Measurements from ENCODE around the gene HAUS2.
"Not testable (repeated sequence)": the region's sequence is repeated elsewhere in the genome, so short reads cannot be mapped to it uniquely, and the experiment has no call there.

The HAUS2 gene

DNA sequence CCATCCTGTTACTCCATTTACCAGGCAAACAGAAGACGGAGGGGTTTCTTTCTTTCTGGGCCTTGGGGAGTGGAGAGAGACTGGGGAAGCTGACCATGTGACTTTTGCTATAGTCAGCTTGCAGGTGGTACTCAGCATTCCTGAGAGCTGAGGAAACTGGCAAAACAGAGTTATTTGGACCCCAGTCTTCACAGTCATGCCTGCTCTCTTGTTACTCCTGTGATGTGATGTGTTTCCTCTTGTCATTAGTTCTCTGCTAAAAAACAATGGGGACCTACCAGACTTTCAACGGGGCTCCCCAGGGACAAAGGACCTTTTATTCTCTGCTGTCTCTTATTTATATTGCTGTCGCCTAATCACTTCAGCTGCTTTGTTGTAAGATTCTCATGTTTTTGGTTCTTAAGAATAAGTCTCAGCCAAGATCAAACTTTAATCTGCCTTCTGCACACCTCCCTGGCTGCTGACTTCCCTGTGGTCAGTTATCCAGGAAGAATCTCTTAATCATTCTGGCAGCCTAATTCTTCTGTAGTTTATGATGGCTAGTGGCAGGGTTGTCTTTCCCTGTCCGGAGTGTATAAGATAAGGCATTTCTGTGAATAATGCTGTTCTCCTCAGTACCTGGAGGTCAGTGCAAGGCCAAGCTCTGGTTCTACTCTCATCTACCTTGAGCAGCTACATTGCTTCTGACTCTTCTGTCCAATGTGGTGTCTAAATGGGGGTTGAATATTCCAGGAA, 35.6 kb downstream of the HAUS2 start:
- Mint-ChIP-seq H3K9me3 (no peaks in the 10 kb centered on the region), H3K36me3 (no peaks in the 10 kb centered on the region), H3K27ac (no peak overlapping the region), H3K4me1 (peaks cover 16% of the 10 kb centered on the region), H3K27me3 (no peaks in the 10 kb centered on the region), H3K4me3 (no peak overlapping the region)
- ATAC-seq (ENCODE audit: low read depth) (no peak), DNase-seq (ENCODE audit: low spot score in 2 of 2) (no peak)

DNA sequence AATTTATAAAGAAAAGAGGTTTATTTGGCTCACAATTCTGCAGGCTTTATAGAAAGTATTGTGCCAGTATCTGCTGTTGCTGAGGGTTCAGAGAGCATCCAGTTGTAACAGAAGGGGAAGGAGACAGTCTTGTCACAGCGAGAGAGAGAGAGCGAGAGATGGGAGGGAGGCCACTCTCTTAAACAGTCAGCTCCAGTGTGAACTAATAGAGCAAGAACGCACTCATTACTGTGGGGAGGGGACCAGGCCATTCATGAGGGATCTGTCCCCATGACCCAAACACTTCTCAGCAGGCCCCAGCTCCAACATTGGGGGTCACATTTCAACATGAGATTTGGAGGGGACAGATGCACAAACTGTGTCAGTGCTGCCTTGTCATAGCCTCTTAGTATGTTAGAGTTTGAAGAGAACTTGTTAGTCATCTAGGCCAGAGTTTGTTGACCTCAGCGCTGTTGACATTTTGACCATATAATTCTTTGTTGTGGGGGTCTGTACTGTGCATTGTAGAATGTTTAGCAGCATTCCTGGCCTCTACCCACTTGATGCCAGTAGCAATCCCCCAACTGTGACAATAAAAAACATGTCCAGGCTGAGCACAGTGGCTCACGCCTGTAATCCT, 42.1 kb downstream of the HAUS2 start:
- no peak for DNase-seq (ENCODE audit: low spot score in 2 of 2)
- Mint-ChIP-seq H3K36me3 (peaks cover 2% of the 10 kb centered on the region), H3K27me3 (no peaks in the 10 kb centered on the region), H3K27ac (no peak overlapping the region), H3K9me3 (no peaks in the 10 kb centered on the region), H3K4me3 (no peak overlapping the region), H3K4me1 (no peaks in the 10 kb centered on the region)
- ATAC-seq (ENCODE audit: low read depth), result no peak

DNA sequence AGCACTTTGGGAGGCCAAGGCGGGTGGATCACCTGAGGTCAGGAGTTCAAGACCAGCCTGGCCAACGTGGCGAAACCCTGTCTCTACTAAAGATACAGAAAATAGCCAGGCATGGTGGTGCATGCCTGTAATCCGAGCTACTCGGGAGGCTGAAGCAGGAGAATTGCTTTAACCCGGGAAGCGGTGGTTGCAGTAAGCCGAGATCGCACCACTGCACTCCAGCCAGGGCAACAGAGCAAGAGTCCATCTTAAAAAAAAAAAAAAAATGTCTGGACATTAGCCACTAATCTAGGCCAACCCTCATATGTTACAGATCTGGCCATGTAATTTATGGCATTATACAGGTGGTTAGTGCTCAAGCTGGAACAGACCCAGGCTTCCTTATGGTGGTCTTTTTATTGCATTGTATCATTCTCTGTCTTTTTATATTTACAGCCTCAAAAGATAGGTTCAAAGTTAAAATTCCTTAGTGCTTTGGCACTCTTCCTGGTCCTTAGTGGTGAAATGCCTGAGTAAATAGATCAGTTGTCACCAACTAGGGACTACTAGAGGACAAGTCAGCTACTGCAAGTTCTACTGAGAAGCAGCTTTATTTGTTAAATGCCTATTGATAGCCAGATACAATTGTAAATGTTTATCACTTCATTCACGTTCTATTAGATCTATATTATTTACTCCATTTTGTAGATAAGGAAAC, 42.7 kb downstream of the HAUS2 start:
- no peak for ATAC-seq (ENCODE audit: low read depth)
- no peak for DNase-seq (ENCODE audit: low spot score in 2 of 2)
- Mint-ChIP-seq H3K27ac (no peak overlapping the region), H3K27me3 (no peaks in the 10 kb centered on the region), H3K4me3 (no peak overlapping the region), H3K9me3 (no peaks in the 10 kb centered on the region), H3K4me1 (no peaks in the 10 kb centered on the region), H3K36me3 (peaks cover 2% of the 10 kb centered on the region)

DNA sequence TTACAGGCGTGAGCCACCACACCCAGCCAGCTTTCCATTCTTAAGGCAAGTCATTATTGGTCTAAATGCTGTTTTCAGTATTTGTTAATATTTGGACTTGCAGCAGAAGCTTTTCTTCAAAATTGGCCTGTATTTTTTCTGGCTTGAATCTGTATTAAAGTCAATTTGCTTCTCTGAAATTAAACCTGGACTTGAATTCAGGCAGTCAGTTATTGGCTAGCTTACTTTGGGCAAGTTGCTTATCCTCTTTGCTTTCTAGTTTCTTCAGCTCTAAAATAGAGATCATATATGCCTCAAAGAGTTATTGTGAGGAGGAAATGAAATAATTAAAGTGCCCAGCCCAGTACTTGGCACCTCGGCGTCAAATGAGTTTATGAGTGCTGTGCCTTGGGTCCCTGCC, 44.1 kb downstream of the HAUS2 start:
- ATAC-seq (ENCODE audit: low read depth), result no peak
- no peaks in the 10 kb centered on the region for H3K9me3 Mint-ChIP-seq
- H3K27me3 Mint-ChIP-seq, result no peaks in the 10 kb centered on the region
- no peak overlapping the region for H3K4me3 Mint-ChIP-seq
- peaks cover 2% of the 10 kb centered on the region for H3K36me3 Mint-ChIP-seq
- no peak for DNase-seq (ENCODE audit: low spot score in 2 of 2)
- no peaks in the 10 kb centered on the region for H3K4me1 Mint-ChIP-seq
- no peak overlapping the region for H3K27ac Mint-ChIP-seq

DNA sequence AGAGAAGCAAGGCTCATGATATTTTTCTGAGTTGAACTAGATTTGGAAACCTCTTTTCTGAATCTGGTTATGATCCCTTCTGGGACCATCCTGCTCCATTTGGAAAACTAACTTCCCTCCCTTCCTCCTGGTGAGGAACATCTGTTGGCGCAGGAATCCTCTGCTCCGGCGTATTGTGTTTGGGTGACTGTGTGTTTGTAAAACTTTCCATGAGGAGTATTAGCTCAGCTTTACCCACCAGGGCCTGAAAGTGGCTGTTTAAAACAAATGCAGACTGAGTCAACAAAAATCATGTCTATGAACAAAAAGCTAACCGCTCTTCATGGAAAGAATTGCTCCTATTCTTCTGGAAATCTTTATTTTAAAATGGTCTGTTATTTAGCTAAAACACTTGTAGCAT, 44.5 kb downstream of the HAUS2 start:
- no peaks in the 10 kb centered on the region for H3K9me3 Mint-ChIP-seq
- no peaks in the 10 kb centered on the region for H3K4me1 Mint-ChIP-seq
- H3K27me3 Mint-ChIP-seq, result no peaks in the 10 kb centered on the region
- DNase-seq (ENCODE audit: low spot score in 2 of 2), result no peak
- no peak overlapping the region for H3K27ac Mint-ChIP-seq
- peaks cover 2% of the 10 kb centered on the region for H3K36me3 Mint-ChIP-seq
- H3K4me3 Mint-ChIP-seq, result no peak overlapping the region
- ATAC-seq (ENCODE audit: low read depth), result no peak

DNA sequence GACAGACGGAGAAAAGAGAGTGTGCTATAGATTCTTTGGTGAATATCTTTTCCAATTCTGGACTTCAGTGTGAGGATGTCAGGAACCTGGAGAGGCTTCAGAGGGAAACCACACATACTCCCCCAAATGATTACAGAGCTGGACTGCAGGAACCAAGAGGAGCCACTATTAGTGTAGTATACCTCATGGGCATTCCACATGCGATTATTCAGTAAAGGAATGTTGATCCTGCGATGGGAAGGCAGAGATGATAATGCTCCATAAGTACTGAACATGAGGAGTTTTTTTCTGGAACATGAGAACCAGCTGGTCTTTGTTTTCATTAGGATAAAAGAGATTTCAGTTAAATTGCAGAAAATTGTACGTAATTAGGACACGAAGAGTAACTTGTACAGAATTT, 45.5 kb downstream of the HAUS2 start:
- Mint-ChIP-seq H3K36me3 (peaks cover 2% of the 10 kb centered on the region), H3K27me3 (no peaks in the 10 kb centered on the region), H3K4me3 (no peak overlapping the region), H3K9me3 (no peaks in the 10 kb centered on the region), H3K4me1 (no peaks in the 10 kb centered on the region), H3K27ac (no peak overlapping the region)
- ATAC-seq (ENCODE audit: low read depth), result no peak
- no peak for DNase-seq (ENCODE audit: low spot score in 2 of 2)

DNA sequence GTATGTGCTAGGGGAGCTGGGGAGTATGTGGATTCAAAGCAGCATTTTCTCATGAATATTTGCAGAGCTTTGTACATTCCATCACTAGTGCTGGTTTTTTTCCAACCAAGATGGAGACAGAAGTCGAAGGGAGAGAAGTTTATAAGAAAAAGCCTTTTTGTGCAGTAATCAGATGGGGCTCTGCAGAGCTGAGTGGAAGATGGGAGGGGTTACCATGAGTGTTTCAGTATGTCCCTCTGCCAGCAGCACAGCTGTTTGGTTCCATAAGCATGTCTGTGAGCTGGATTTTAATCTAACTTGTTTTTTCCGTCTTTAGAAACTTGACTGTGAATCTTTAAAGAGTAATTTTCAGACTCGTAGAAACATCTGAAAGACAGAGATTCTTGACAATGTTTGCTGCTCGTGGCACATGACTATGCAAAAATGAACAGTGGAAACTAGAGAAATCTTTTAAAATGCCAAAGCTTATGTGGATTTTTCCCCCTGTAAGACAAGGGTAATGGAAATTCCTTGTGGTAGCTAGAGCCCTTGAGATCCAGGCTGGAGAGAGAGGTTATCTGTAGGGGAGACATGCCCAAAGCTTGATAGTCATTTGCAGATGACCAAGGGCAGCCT, 47.1 kb downstream of the HAUS2 start:
- Mint-ChIP-seq H3K4me3 (no peak overlapping the region), H3K9me3 (no peaks in the 10 kb centered on the region), H3K36me3 (peaks cover 9% of the 10 kb centered on the region), H3K27me3 (no peaks in the 10 kb centered on the region), H3K4me1 (no peaks in the 10 kb centered on the region), H3K27ac (no peak overlapping the region)
- DNase-seq (ENCODE audit: low spot score in 2 of 2) (no peak), ATAC-seq (ENCODE audit: low read depth) (no peak)

DNA sequence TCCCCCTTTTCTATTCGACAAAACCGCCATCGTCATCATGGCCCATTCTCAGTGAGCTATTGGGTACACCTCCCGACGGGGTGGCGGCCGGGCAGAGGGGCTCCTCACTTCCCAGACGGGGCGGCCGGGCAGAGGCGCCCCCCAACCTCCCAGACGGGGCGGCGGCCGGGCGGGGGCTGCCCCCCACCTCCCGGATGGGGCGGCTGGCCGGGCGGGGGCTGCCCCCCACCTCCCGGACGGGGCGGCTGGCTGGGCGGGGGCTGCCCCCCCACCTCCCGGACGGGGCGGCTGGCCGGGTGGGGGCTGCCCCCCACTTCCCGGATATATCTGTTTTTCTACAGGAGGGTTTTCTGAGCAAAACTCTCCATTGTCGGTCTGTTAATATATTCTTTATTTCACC, 52.7 kb downstream of the HAUS2 start:
- DNase-seq (ENCODE audit: low spot score in 2 of 2); H3K9me3 Mint-ChIP-seq; H3K27me3 Mint-ChIP-seq; H3K27ac Mint-ChIP-seq; H3K4me3 Mint-ChIP-seq; ATAC-seq (ENCODE audit: low read depth): not testable (repeated sequence)
- peaks cover 10% of the 10 kb centered on the region for H3K36me3 Mint-ChIP-seq
- peaks cover 15% of the 10 kb centered on the region for H3K4me1 Mint-ChIP-seq

DNA sequence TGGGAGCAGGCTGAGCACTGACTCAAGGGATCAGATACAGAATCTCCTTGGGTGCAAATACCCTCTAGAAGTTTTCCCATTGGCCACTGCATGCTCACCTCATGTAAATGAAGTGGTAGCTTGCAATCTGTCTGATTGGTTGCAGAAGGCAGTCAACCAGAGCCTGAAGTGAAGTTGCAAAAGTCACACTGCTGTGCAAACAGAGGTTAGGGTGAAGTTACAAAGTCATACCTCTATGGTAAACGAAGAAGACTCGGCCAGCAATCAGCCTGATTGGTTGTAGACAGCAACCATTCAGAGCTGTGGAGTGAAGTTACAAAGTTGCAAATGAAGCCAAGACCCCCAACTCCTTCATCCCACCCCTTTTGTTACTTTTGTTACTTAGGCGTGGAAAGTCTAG, 53.9 kb downstream of the HAUS2 start:
- Mint-ChIP-seq H3K27ac (no peak overlapping the region), H3K9me3 (no peaks in the 10 kb centered on the region), H3K36me3 (peaks cover 10% of the 10 kb centered on the region), H3K4me1 (peaks cover 15% of the 10 kb centered on the region), H3K27me3 (no peaks in the 10 kb centered on the region), H3K4me3 (no peak overlapping the region)
- ATAC-seq (ENCODE audit: low read depth) (no peak), DNase-seq (ENCODE audit: low spot score in 2 of 2) (no peak)

DNA sequence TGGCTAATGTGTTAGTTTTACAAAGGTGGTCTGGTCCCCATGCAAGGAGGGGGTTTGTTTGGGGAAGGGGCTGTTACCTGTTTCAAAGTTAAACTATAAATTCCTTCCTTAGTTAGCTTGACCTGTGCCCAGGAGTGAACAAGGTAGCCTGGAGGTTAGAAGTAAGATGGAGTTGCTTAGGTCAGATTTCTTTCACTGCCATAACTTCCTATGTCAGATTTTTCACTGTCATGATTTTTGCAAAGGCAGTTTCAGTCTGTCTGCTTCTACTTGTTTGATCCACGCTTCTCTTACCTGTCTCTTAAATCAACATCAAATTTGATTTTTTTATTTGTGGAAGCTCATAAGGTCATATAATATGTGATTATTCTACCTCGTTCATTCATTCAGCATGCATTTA, 55.3 kb downstream of the HAUS2 start:
- Mint-ChIP-seq H3K27ac (no peak overlapping the region), H3K4me3 (no peak overlapping the region), H3K27me3 (no peaks in the 10 kb centered on the region), H3K9me3 (no peaks in the 10 kb centered on the region), H3K36me3 (peaks cover 10% of the 10 kb centered on the region), H3K4me1 (peaks cover 26% of the 10 kb centered on the region)
- no peak for DNase-seq (ENCODE audit: low spot score in 2 of 2)
- ATAC-seq (ENCODE audit: low read depth), result no peak

DNA sequence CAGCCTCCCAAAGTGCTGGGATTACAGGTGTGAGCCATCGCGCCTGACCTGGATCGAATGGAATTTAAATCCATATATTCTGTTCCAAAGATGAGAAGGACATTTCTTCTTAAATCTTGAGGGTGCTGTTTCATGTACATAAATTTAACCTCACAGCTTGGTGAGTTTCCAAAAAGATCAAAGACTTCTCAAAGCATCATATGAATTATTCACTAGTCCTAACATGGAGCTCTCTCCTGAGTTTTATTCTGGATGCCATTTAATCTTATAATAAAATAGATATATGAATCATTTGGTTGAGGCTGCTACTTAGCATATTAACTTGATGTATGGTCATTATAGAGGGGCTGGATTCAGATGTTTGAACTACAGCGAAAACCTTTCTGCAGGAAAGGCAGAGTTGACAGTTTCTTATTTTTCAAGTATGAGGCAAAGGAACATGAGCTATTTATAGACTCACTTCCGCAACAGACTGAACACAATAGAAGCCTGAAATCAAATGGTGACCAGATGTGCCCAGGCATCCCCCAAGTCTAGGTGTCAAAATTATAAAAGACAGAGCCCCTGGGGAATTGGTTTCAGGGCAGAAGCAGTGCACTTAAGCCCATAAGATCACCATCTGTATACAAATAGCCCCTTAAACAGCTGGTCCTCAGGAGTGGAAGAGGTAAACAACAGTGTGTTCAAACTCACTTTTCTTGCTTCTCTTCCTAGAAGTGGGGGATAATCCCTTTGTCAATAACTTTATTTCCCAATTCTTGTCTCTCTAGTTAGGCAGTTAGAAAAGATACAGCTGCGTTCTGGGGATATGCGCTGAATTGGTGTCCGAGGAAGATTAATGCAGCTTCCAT, 56.5 kb downstream of the HAUS2 start:
- ATAC-seq (ENCODE audit: low read depth), result peak; percentile 43

DNA sequence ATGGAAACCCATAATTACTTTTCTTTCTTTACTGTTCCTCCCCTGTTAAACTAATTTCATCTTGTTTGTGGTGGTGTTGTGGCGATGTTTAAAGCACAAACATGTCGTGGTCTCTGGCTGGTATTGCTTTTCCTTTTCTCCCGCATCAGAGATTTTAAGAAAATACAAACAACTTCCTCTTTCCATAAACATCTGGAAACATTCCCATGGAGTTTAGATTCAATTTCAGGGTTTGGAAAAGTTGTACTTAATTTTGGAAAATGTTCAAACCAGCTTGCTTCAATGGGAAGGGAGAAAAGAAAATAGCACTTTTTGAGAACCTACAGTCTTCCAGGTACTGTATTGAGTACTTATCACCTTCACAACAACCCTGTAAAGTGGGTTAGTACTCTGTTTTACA, 57.2 kb downstream of the HAUS2 start:
- no peak for DNase-seq (ENCODE audit: low spot score in 2 of 2)
- Mint-ChIP-seq H3K36me3 (peaks cover 4% of the 10 kb centered on the region), H3K27me3 (no peaks in the 10 kb centered on the region), H3K4me1 (peaks cover 29% of the 10 kb centered on the region), H3K27ac (no peak overlapping the region), H3K4me3 (no peak overlapping the region), H3K9me3 (no peaks in the 10 kb centered on the region)
- no peak for ATAC-seq (ENCODE audit: low read depth)

More for the DNA sequence above, 56.5 kb downstream of the HAUS2 start:
- H3K27me3 Mint-ChIP-seq, result no peaks in the 10 kb centered on the region
- peaks cover 29% of the 10 kb centered on the region for H3K4me1 Mint-ChIP-seq
- peaks cover 6% of the 10 kb centered on the region for H3K36me3 Mint-ChIP-seq
- no peak overlapping the region for H3K4me3 Mint-ChIP-seq
- H3K27ac Mint-ChIP-seq, result no peak overlapping the region
- no peaks in the 10 kb centered on the region for H3K9me3 Mint-ChIP-seq
- DNase-seq (ENCODE audit: low spot score in 2 of 2), result no peak

DNA sequence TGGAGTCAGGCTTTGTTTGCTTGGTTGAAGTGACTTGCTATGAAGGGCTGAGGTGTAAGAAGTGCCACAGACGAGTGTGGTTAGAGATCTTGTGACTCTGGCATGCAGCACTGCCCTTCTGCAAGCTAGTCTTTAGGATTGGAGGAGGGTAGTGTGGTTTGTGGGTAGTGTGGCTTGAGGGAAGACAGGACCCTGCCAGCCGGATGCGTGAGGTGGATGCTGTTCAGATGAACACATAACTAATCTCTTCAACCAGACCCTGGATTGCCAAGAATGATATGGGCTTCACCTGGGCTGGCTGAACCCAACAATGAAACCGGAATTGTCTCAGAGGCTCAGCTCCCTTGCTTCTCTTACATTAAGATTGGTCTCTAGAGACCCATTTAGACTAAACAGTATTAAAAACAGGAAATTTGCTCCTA, 59.5 kb downstream of the HAUS2 start:
- DNase-seq (ENCODE audit: low spot score in 2 of 2) (peak in 1 of 2 donors; percentile 8), ATAC-seq (ENCODE audit: low read depth) (peak; percentile 80)
- H3K4me3 Mint-ChIP-seq, result peak overlapping the region; percentile 24
- peaks cover 29% of the 10 kb centered on the region for H3K4me1 Mint-ChIP-seq
- H3K27me3 Mint-ChIP-seq, result no peaks in the 10 kb centered on the region
- H3K9me3 Mint-ChIP-seq, result no peaks in the 10 kb centered on the region
- H3K36me3 Mint-ChIP-seq, result no peaks in the 10 kb centered on the region
- peak overlapping the region; percentile 12 for H3K27ac Mint-ChIP-seq

Measured in memory B cell (primary cell).